ENCODE data around the gene RAB42. TPM values are rescaled to one million over a fixed set of nuclear protein-coding genes. Genes with fewer than 3 reads are reported as not detected.

Gene RAB42
- total and polyA plus RNA-seq, 9 of the 15 experiments (the other 6 are each of a cell fraction or from before 2014, with no cell fraction given): 0.07 to 0.14 (median 0.12) TPM; not detected in 6

- TF ChIP-seq NCOA4 (IDR thresholded peaks at IDR 0.05; ENCODE audit: partially characterized antibody) (no peak), MLX (CRISPR knock-in tag; conservative IDR thresholded peaks at IDR 0.05) (peak in 1 of 2 experiments; percentile 83; a peak in 2 of 4 replicates), TBP (optimal IDR thresholded peaks at IDR 0.05; ENCODE audit: low read depth, low read length) (no peak), RBFOX2 (IDR thresholded peaks at IDR 0.05; ENCODE audit: low read depth, low read length) (peak; percentile 100), BDP1 (IDR thresholded peaks at IDR 0.05; ENCODE audit: insufficient read depth, insufficient read length) (no peak), POU5F1 (IDR thresholded peaks at IDR 0.05; ENCODE audit: borderline replicate concordance, low read depth, low read length, partially characterized antibody) (peak; percentile 53), ZBTB8A (IDR thresholded peaks at IDR 0.05; ENCODE audit: partially characterized antibody) (no peak), ID3 (CRISPR knock-in tag; IDR thresholded peaks at IDR 0.05) (no peak; the same call in 1 of the 2 replicates), ID3 (tag; IDR thresholded peaks at IDR 0.05) (peak; percentile 85), CBX3 (IDR thresholded peaks at IDR 0.05; ENCODE audit: borderline replicate concordance in 1 of 2, low read length in 2 of 2) (0 out of 3 replicates have a peak, but pooled peaks of 1 of the 2 experiments have one; percentile 81), EZH2 (IDR thresholded peaks at IDR 0.05; ENCODE audit: borderline replicate concordance, low read depth, low read length) (no peak), ZNF589 (CRISPR knock-in tag; IDR thresholded peaks at IDR 0.05; ENCODE audit: low read depth) (no peak), ETS2 (tag; IDR thresholded peaks at IDR 0.05; ENCODE audit: borderline replicate concordance, poor library complexity, severe bottlenecking) (no peak), NCOA1 (IDR thresholded peaks at IDR 0.05; ENCODE audit: low read depth) (no peak), NFRKB (IDR thresholded peaks at IDR 0.05; ENCODE audit: low read depth) (no peak; the same call in 1 of the 2 replicates), MTA2 (IDR thresholded peaks at IDR 0.05; ENCODE audit: low read depth) (no peak), CTCFL (IDR thresholded peaks at IDR 0.05; ENCODE audit: borderline replicate concordance, insufficient read depth, low read depth, low read length, poor library complexity, severe bottlenecking) (peak; percentile 64), KDM2B (CRISPR knock-in tag; IDR thresholded peaks at IDR 0.05) (peak; percentile 93), FIP1L1 (IDR thresholded peaks at IDR 0.05; ENCODE audit: low read depth, low read length, poor library complexity, severe bottlenecking) (peak; percentile 100), KLF13 (tag; IDR thresholded peaks at IDR 0.05; ENCODE audit: borderline replicate concordance, low read depth) (peak; percentile 80; the same call in 1 of the 2 replicates), CREBBP (IDR thresholded peaks at IDR 0.05; ENCODE audit: low read depth, low read length) (no peak)
- TF ChIP-seq, protein P1, sequence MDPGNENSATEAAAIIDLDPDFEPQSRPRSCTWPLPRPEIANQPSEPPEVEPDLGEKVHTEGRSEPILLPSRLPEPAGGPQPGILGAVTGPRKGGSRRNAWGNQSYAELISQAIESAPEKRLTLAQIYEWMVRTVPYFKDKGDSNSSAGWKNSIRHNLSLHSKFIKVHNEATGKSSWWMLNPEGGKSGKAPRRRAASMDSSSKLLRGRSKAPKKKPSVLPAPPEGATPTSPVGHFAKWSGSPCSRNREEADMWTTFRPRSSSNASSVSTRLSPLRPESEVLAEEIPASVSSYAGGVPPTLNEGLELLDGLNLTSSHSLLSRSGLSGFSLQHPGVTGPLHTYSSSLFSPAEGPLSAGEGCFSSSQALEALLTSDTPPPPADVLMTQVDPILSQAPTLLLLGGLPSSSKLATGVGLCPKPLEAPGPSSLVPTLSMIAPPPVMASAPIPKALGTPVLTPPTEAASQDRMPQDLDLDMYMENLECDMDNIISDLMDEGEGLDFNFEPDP (CRISPR knock-in tag; IDR thresholded peaks at IDR 0.05): no peak
These were observed 10.4 kb upstream of the RAB42 start (continued) for GRCh38 chr1:28581531-28582247.
